ENCODE data around the gene CLEC9A. TPM values are rescaled to one million over a fixed set of nuclear protein-coding genes. Genes with fewer than 3 reads are reported as not detected.

Gene CLEC9A
- total and polyA plus RNA-seq, 9 of the 15 experiments (the other 6 are each of a cell fraction or from before 2014, with no cell fraction given) = not detected

DNA sequence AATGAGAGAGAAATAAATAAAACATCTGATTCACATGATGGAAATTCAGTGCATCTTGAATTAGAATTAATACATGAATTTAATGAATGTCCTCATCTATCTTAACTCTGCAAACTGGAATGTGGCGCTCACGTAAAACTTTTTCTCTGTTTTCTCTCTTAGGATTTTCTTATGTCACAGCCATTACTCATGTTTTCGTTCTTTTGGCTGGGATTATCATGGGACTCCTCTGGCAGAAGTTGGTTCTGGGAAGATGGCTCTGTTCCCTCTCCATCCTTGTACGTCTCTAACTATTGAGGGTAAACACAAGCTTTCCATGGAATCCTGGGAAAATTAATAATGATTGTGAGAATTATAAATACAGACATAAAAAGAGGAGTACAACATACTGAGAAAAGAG, 15.0 kb upstream of the CLEC9A start (continued):
- TF ChIP-seq POLR2B (IDR thresholded peaks at IDR 0.05; ENCODE audit: low read depth, partially characterized antibody) = no peak
- no peak for TF ChIP-seq GTF2A2 (tag; IDR thresholded peaks at IDR 0.05)
- TF ChIP-seq, protein P1, sequence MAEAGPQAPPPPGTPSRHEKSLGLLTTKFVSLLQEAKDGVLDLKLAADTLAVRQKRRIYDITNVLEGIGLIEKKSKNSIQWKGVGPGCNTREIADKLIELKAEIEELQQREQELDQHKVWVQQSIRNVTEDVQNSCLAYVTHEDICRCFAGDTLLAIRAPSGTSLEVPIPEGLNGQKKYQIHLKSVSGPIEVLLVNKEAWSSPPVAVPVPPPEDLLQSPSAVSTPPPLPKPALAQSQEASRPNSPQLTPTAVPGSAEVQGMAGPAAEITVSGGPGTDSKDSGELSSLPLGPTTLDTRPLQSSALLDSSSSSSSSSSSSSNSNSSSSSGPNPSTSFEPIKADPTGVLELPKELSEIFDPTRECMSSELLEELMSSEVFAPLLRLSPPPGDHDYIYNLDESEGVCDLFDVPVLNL (CRISPR knock-in tag; IDR thresholded peaks at IDR 0.05; ENCODE audit: low read depth) = no peak
- no peak for TF ChIP-seq EZH2 (IDR thresholded peaks at IDR 0.05; ENCODE audit: borderline replicate concordance, low read depth, low read length)
- no peak for TF ChIP-seq ZNF76 (CRISPR knock-in tag; IDR thresholded peaks at IDR 0.05; ENCODE audit: borderline replicate concordance)
- no peak for TF ChIP-seq ZFP36 (IDR thresholded peaks at IDR 0.05; ENCODE audit: low read depth, low read length, partially characterized antibody)
- TF ChIP-seq, protein P2, sequence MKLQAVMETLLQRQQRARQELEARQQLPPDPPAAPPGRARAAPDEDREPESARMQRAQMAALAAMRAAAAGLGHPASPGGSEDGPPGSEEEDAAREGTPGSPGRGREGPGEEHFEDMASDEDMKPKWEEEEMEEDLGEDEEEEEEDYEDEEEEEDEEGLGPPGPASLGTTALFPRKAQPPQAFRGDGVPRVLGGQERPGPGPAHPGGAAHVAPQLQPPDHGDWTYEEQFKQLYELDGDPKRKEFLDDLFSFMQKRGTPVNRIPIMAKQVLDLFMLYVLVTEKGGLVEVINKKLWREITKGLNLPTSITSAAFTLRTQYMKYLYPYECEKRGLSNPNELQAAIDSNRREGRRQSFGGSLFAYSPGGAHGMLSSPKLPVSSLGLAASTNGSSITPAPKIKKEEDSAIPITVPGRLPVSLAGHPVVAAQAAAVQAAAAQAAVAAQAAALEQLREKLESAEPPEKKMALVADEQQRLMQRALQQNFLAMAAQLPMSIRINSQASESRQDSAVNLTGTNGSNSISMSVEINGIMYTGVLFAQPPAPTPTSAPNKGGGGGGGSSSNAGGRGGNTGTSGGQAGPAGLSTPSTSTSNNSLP (IDR thresholded peaks at IDR 0.05; ENCODE audit: borderline replicate concordance, low read depth, low read length) = no peak
- no peak for TF ChIP-seq ZNF707 (CRISPR knock-in tag; conservative IDR thresholded peaks at IDR 0.05)
- TF ChIP-seq, protein P3, sequence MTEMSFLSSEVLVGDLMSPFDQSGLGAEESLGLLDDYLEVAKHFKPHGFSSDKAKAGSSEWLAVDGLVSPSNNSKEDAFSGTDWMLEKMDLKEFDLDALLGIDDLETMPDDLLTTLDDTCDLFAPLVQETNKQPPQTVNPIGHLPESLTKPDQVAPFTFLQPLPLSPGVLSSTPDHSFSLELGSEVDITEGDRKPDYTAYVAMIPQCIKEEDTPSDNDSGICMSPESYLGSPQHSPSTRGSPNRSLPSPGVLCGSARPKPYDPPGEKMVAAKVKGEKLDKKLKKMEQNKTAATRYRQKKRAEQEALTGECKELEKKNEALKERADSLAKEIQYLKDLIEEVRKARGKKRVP (CRISPR knock-in tag; IDR thresholded peaks at IDR 0.05) = no peak
- no peak for TF ChIP-seq ZNF592 (IDR thresholded peaks at IDR 0.05)
- no peak for TF ChIP-seq HDAC8 (tag; IDR thresholded peaks at IDR 0.05)
- TF ChIP-seq, protein P4, sequence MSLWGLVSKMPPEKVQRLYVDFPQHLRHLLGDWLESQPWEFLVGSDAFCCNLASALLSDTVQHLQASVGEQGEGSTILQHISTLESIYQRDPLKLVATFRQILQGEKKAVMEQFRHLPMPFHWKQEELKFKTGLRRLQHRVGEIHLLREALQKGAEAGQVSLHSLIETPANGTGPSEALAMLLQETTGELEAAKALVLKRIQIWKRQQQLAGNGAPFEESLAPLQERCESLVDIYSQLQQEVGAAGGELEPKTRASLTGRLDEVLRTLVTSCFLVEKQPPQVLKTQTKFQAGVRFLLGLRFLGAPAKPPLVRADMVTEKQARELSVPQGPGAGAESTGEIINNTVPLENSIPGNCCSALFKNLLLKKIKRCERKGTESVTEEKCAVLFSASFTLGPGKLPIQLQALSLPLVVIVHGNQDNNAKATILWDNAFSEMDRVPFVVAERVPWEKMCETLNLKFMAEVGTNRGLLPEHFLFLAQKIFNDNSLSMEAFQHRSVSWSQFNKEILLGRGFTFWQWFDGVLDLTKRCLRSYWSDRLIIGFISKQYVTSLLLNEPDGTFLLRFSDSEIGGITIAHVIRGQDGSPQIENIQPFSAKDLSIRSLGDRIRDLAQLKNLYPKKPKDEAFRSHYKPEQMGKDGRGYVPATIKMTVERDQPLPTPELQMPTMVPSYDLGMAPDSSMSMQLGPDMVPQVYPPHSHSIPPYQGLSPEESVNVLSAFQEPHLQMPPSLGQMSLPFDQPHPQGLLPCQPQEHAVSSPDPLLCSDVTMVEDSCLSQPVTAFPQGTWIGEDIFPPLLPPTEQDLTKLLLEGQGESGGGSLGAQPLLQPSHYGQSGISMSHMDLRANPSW (CRISPR knock-in tag; IDR thresholded peaks at IDR 0.05) = no peak
- no peak for TF ChIP-seq RFX5 (IDR thresholded peaks at IDR 0.05; ENCODE audit: low read depth, low read length)
